PC-3 (cell line): ENCODE measurements around the gene PRKAR1B. TPM values are rescaled to one million over a fixed set of nuclear protein-coding genes. Genes with fewer than 3 reads are reported as not detected.

Source experiments
- ATAC-seq: fragments of 200-7000 bp; cut with Tn5 transposase; 2 replicates; pipeline ENCODE4 v1.9.1; 2020; ENCODE audit warnings: mild to moderate bottlenecking, moderate library complexity
- BruUV-seq: library from RNA; stranded (reverse); fragments of 400-500 nt; replicated peaks from 2 replicates; lab custom pipeline; 2021; lab: Mats Ljungman, UMichigan
- CTCF ChIA-PET: fragments of 300-600 bp; sonication (Branson Sonifier 250); formaldehyde crosslinking; loops from one replicate; lab custom pipeline; 2022; ENCODE audit warnings: antibody characterized with exemption; lab: Charles Lee
- POLR2A ChIA-PET: fragments of 300-600 bp; sonication (Branson Sonifier 250); formaldehyde crosslinking; loops from one replicate; lab custom pipeline; 2022; ENCODE audit warnings: antibody characterized with exemption; ENCODE audit not compliant: unreplicated experiment; lab: Charles Lee
- DNase-seq: peaks from one replicate; pipeline ENCODE4 v3.0.0-alpha.2; 2015
- H2AFZ ChIP-seq: fragments of 300-600 bp; sonication (generic); 2 replicates; pipeline ENCODE4 v1.6.0; 2016; ENCODE audit warnings: antibody characterized with exemption, low read length
- H3F3A ChIP-seq: fragments of 300-600 bp; sonication (generic); one replicate; pipeline ENCODE4 v1.6.0; 2017; ENCODE audit warnings: antibody characterized with exemption, low read length, control low read depth, mild to moderate bottlenecking; ENCODE audit not compliant: unreplicated experiment
- H3K27ac ChIP-seq: fragments of 300-600 bp; sonication (generic); 2 replicates; pipeline ENCODE4 v1.5.1; 2016; ENCODE audit warnings: mild to moderate bottlenecking, low read length
- H3K27me3 ChIP-seq: fragments of 300-600 bp; sonication (generic); 2 replicates; pipeline ENCODE4 v1.6.1; 2016; ENCODE audit warnings: low read length, mixed read lengths
- H3K36me3 ChIP-seq: fragments of 300-600 bp; sonication (generic); 2 replicates; pipeline ENCODE4 v1.6.1; 2016; ENCODE audit warnings: low read depth, mixed run types, low read length, mixed read lengths
- H3K4me1 ChIP-seq: fragments of 300-600 bp; sonication (generic); 2 replicates; pipeline ENCODE4 v1.5.1; 2016; ENCODE audit warnings: low read length; ENCODE audit not compliant: insufficient read depth
- H3K4me2 ChIP-seq: fragments of 300-600 bp; sonication (generic); 2 replicates; pipeline ENCODE4 v1.6.0; 2016; ENCODE audit warnings: low read length
- H3K4me3 ChIP-seq: fragments of 300-600 bp; sonication (generic); 2 replicates; pipeline ENCODE4 v1.5.1; 2016; ENCODE audit warnings: mild to moderate bottlenecking, low read length, mixed read lengths
- H3K79me2 ChIP-seq: fragments of 300-600 bp; sonication (generic); 2 replicates; pipeline ENCODE4 v1.6.1; 2017; ENCODE audit warnings: low read length, mixed read lengths
- H3K9ac ChIP-seq: fragments of 300-600 bp; sonication (generic); 2 replicates; pipeline ENCODE4 v1.6.0; 2016; ENCODE audit warnings: mild to moderate bottlenecking, low read length
- H3K9me2 ChIP-seq: fragments of 300-600 bp; sonication (generic); replicated peaks from 2 replicates; pipeline ENCODE4 v1.6.1; 2016; ENCODE audit warnings: mixed run types, low read length, mixed read lengths
- H3K9me3 ChIP-seq: fragments of 300-600 bp; sonication (generic); 2 replicates; pipeline ENCODE4 v1.6.1; 2016; ENCODE audit warnings: low read length, mixed read lengths
- H4K20me1 ChIP-seq: fragments of 300-600 bp; sonication (generic); 2 replicates; pipeline ENCODE4 v1.6.1; 2016; ENCODE audit warnings: low read length, mixed read lengths
- CTCF ChIP-seq: fragments of 300-600 bp; sonication (generic); conservative IDR thresholded peaks from 2 replicates; pipeline ENCODE4 v1.5.1; 2017; ENCODE audit warnings: antibody characterized with exemption, low read depth, mild to moderate bottlenecking, low read length
- EZH2 ChIP-seq: fragments of 300-600 bp; sonication (generic); IDR thresholded peaks from one replicate; pipeline ENCODE4 v1.6.1; 2017; ENCODE audit warnings: antibody characterized with exemption, mild to moderate bottlenecking, low read length; ENCODE audit not compliant: unreplicated experiment
- EZH2phosphoT487 ChIP-seq: fragments of 300-600 bp; sonication (generic); IDR thresholded peaks from 2 replicates; pipeline ENCODE4 v1.6.1; 2018; ENCODE audit warnings: mild to moderate bottlenecking, antibody characterized with exemption, low read length, borderline replicate concordance
- intact Hi-C: fragments of 100-400 bp; cut with micrococcal nuclease; formaldehyde crosslinking; loops from 2 replicates; pipeline ENCODE4 v1.9.0; 2023
- total RNA-seq: library from RNA; depleted of rRNA; stranded (reverse); fragments of >200 nt; gene quantifications from 2 replicates; pipeline ENCODE4 v1.2.3, GENCODE V29; 2014

Gene PRKAR1B
- total RNA-seq, 1 experiment from 2014 or later = 15.6 TPM

DNA sequence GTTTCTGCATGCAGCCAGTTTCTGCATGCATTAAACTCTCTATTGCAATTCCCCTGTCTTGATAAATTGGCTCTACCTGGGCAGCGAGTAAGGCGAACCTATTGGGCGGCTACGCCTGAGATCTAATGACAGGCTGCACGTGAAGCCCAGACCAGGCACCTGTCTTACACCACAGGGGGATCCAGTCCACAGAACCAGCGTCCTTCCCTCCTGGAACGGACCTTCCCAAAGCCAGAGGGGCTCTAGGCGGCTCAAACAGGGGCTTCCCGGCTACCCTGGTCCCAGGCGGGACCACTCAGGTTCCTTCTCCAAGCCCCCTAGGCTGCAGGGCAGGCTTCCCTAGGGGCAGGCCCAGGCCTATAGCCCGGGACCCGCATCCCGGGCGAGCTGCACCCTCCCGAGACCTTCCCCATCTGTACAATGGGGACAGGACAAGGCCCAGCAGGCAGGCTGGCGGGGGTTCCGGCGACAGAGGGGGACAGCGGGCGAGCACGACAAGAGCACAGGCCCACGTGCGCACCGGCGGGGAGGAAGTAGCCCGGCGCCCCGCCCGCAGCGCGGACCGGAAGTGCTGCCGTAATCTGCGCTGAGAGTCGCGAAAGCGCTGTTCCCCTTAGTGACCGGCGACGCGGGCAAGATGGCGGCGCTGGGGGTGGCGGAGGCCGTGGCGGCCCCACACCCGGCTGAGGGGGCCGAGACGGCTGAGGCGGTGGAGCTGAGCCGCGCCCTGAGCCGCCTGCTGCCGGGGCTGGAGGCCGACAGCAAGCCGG is 812 bp downstream of the PRKAR1B start, which contains the start of gene DNAAF5:
DNAAF5 (plus strand) TSS at position 616 of the 770 bp plus-strand sequence; CDS start at position 638, 22 bp downstream.
- intact Hi-C loops = loop anchor here (2.0 to 5.0 kb wide), 2 partner anchors 85 to 209 kb away; partner anchors contain the start of gene PDGFA
- CTCF ChIA-PET = no interaction called here
- Histone ChIP-seq H3K9ac (peak within 1 kb of the TSS; percentile 83), H3K27ac (peak within 1 kb of the TSS; percentile 66), H3K36me3 (peaks cover 33% of the 10 kb centered on the region), H3K4me3 (peak within 1 kb of the TSS; percentile 77), H2AFZ (peak within 1 kb of the TSS; percentile 64; the same call in 1 of the 2 replicates), H3K27me3 (no peaks in the 10 kb centered on the region), H3K9me2 (no peaks in the 10 kb centered on the region), H4K20me1 (no peaks in the 10 kb centered on the region), H3K4me2 (peak within 1 kb of the TSS; percentile 91), H3K79me2 (peaks cover 67% of the 10 kb centered on the region), H3F3A (no peaks in the 10 kb centered on the region), H3K4me1 (peaks cover 21% of the 10 kb centered on the region), H3K9me3 (0 out of 2 replicates have a peak, but pooled peaks cover 3% of the 10 kb centered on the region)
- ATAC-seq (peak; percentile 84), DNase-seq (peak; percentile 85)
- TF ChIP-seq EZH2 (no peak), CTCF (no peak)
- BruUV-seq = TSS peak; percentile 76
- POLR2A ChIA-PET = interaction anchor here (0.6 kb wide), 1 partner anchor 120 kb away, joined by 8 read pairs; no protein-coding TSS in a partner anchor

- Histone ChIP-seq H2AFZ (no peak overlapping the region), H3K4me1 (peaks cover 21% of the 10 kb centered on the region), H3K9me3 (0 out of 2 replicates have a peak, but pooled peaks cover 3% of the 10 kb centered on the region), H3K9me2 (no peaks in the 10 kb centered on the region), H3K79me2 (peaks cover 58% of the 10 kb centered on the region), H3K4me3 (peak overlapping the region; percentile 77), H3K36me3 (peaks cover 33% of the 10 kb centered on the region), H3K9ac (no peak overlapping the region), H3K4me2 (0 out of 2 replicates have a peak overlapping the region, but pooled peaks have one; percentile 76), H3K27me3 (no peaks in the 10 kb centered on the region), H4K20me1 (no peaks in the 10 kb centered on the region), H3K27ac (peak overlapping the region; percentile 66), H3F3A (no peaks in the 10 kb centered on the region)
- no TSS peak for BruUV-seq
- ChIA-PET POLR2A (no interaction called here), CTCF (no interaction called here)
- intact Hi-C loops = loop anchor here (2.0 to 5.0 kb wide), 2 partner anchors 85 to 208 kb away; partner anchors contain the start of gene PDGFA
- DNase-seq = peak; percentile 34
- no peak for ATAC-seq
- TF ChIP-seq EZH2phosphoT487 (no peak), EZH2 (no peak), CTCF (no peak)
These were observed 1.7 kb downstream of the PRKAR1B start for GRCh38 chr7:725223-726005.
